Mucosa of rectum (tissue), 2 donors: ENCODE results near the gene BANK1.

Source experiments
- H3K27ac ChIP-seq, 2 donors: one replicate each; pipeline ENCODE4 v1.7.0; 2013; ENCODE audit warnings: inconsistent platforms in 2 of 2, low read depth in 2 of 2, low read length in 2 of 2
- H3K27me3 ChIP-seq, 2 donors: one replicate each; pipeline ENCODE4 v1.7.0; 2013; ENCODE audit warnings: low read length in 2 of 2; ENCODE audit not compliant: control insufficient read depth in 2 of 2, insufficient read depth in 2 of 2
- H3K36me3 ChIP-seq, 2 donors: one replicate each; pipeline ENCODE4 v1.7.0; 2013; ENCODE audit warnings: low read length in 2 of 2; ENCODE audit not compliant: control insufficient read depth in 2 of 2, insufficient read depth in 2 of 2
- H3K4me1 ChIP-seq, 2 donors: one replicate each; pipeline ENCODE4 v1.7.0; 2013; ENCODE audit warnings: low read length in 2 of 2, mild to moderate bottlenecking in 1 of 2; ENCODE audit not compliant: control insufficient read depth in 2 of 2, insufficient read depth in 2 of 2
- H3K4me3 ChIP-seq, 2 donors: one replicate each; pipeline ENCODE4 v1.7.0; 2013; ENCODE audit warnings: low read length in 2 of 2
- H3K9ac ChIP-seq, 2 donors: one replicate each; pipeline ENCODE4 v1.7.0; 2013; ENCODE audit warnings: low read length in 2 of 2, low read depth in 1 of 2, mild to moderate bottlenecking in 1 of 2
- H3K9me3 ChIP-seq, 2 donors: one replicate each; pipeline ENCODE4 v1.7.0; 2013; ENCODE audit warnings: low read length in 2 of 2; ENCODE audit not compliant: control insufficient read depth in 2 of 2
- donor health status: healthy.
- donor health status: Normal muscosa, but diverticular disease.

BANK1 gene

GRCh38 chr4:101914761-101915160, 124.2 kb downstream of the BANK1 start:
- Histone ChIP-seq H3K27ac (no peak overlapping the region), H3K4me1 (no peaks in the 10 kb centered on the region), H3K4me3 (no peak overlapping the region), H3K27me3 (no peaks in the 10 kb centered on the region), H3K9me3 (no peaks in the 10 kb centered on the region), H3K9ac (no peak overlapping the region), H3K36me3 (no peaks in the 10 kb centered on the region)

DNA sequence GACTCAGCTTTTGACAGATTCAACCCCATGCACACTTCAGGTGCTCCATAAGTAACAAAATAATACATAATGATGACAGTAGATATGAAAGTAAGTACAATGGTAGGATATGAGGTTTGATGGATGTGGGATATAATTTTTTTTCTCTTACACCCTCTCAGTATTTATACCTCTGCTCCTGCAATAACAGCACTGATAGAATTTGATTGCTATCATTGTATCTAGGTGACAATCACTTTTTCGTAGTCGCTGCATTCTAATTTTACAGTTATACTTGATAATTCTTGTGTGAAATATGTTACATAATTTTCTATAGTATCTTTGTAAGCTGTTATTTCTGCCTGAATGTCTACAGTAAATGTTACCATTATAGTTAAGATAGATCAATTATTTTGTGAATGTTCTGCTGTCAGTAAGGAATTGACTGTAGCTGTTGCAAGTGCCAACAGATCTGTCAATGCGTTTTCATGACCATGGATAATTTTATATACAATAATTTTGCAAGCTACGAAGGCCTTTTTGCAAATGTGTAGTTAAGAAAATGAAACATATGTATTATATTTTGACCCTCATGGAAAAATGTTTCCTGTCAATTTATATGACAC, 128.9 kb downstream of the BANK1 start:
- H3K9me3 ChIP-seq = no peaks in the 10 kb centered on the region

DNA sequence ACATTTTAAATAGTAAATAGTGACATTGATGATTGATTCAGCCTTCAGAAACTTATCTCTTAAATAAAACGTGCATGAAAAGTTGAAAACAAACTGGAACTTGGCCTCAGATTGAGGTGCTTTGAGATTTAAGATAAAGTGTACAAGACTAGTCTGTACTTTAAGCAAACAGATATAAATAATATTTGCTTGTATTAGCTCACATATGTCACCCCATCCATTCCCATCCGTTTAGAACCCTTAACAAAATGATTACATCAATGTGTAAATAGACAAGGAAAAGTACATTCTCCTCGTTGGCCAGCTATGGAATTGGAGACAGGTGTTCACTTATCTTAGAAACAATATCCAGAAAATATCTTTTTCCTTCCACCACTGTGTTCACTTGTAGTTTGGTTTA, 130.8 kb downstream of the BANK1 start:
- Histone ChIP-seq H3K9ac (no peak overlapping the region), H3K27me3 (no peaks in the 10 kb centered on the region), H3K27ac (no peak overlapping the region), H3K36me3 (no peaks in the 10 kb centered on the region), H3K4me1 (no peaks in the 10 kb centered on the region), H3K9me3 (no peaks in the 10 kb centered on the region), H3K4me3 (no peak overlapping the region)

More for the DNA sequence above, 128.9 kb downstream of the BANK1 start:
- Histone ChIP-seq H3K9ac (no peak overlapping the region), H3K4me1 (no peaks in the 10 kb centered on the region), H3K36me3 (no peaks in the 10 kb centered on the region), H3K27me3 (no peaks in the 10 kb centered on the region), H3K27ac (no peak overlapping the region), H3K4me3 (no peak overlapping the region)

GRCh38 chr4:101931619-101932018, 141.1 kb downstream of the BANK1 start:
- Histone ChIP-seq H3K4me3 (no peak overlapping the region), H3K27me3 (no peaks in the 10 kb centered on the region), H3K9me3 (no peaks in the 10 kb centered on the region), H3K27ac (no peak overlapping the region), H3K36me3 (no peaks in the 10 kb centered on the region), H3K9ac (no peak overlapping the region), H3K4me1 (no peaks in the 10 kb centered on the region)

GRCh38 chr4:101933855-101934254, 143.3 kb downstream of the BANK1 start:
- Histone ChIP-seq H3K4me3 (no peak overlapping the region), H3K36me3 (no peaks in the 10 kb centered on the region), H3K9me3 (no peaks in the 10 kb centered on the region), H3K27me3 (no peaks in the 10 kb centered on the region), H3K27ac (no peak overlapping the region), H3K9ac (no peak overlapping the region), H3K4me1 (no peaks in the 10 kb centered on the region)

GRCh38 chr4:101938836-101939235, 148.3 kb downstream of the BANK1 start:
- Histone ChIP-seq H3K9ac (no peak overlapping the region), H3K4me3 (no peak overlapping the region), H3K36me3 (no peaks in the 10 kb centered on the region), H3K27ac (no peak overlapping the region), H3K4me1 (no peaks in the 10 kb centered on the region), H3K9me3 (no peaks in the 10 kb centered on the region), H3K27me3 (no peaks in the 10 kb centered on the region)

- no peaks in the 10 kb centered on the region for H3K27me3 ChIP-seq
- no peaks in the 10 kb centered on the region for H3K4me1 ChIP-seq
- H3K4me3 ChIP-seq = no peak overlapping the region
- H3K9ac ChIP-seq = no peak overlapping the region
- no peak overlapping the region for H3K27ac ChIP-seq
- no peaks in the 10 kb centered on the region for H3K36me3 ChIP-seq
- no peaks in the 10 kb centered on the region for H3K9me3 ChIP-seq
Observed at GRCh38 chr4:101941816-101942358, 151.4 kb downstream of the BANK1 start.

- Histone ChIP-seq H3K9me3 (no peaks in the 10 kb centered on the region), H3K27me3 (no peaks in the 10 kb centered on the region), H3K4me3 (no peak overlapping the region), H3K36me3 (no peaks in the 10 kb centered on the region), H3K9ac (no peak overlapping the region), H3K4me1 (no peaks in the 10 kb centered on the region), H3K27ac (no peak overlapping the region)
Observed at GRCh38 chr4:101942891-101943290, 152.4 kb downstream of the BANK1 start.

GRCh38 chr4:101944649-101945048, 154.1 kb downstream of the BANK1 start:
- Histone ChIP-seq H3K27me3 (no peaks in the 10 kb centered on the region), H3K4me1 (no peaks in the 10 kb centered on the region), H3K4me3 (no peak overlapping the region), H3K27ac (no peak overlapping the region), H3K9ac (no peak overlapping the region), H3K9me3 (no peaks in the 10 kb centered on the region), H3K36me3 (no peaks in the 10 kb centered on the region)

DNA sequence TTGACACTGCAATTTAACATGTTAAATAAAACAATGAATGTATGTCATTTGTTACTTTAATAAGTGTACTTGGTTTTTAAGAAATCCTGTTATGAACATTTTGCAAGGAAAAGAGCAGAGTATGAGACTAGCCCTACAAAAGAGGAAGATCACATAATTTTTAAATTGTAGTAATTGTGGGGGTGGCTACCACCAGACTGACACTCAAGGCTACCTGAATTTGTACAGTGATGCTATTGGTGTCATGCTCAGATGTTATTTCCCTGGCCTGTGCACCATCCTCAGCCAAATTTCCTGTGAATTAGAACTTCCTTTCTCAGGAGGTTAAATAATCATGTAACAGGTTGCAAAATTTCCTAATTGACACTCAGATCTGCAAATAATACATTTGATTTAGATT, 157.5 kb downstream of the BANK1 start:
- no peaks in the 10 kb centered on the region for H3K36me3 ChIP-seq
- H3K4me1 ChIP-seq = no peaks in the 10 kb centered on the region
- H3K27me3 ChIP-seq = no peaks in the 10 kb centered on the region
- no peaks in the 10 kb centered on the region for H3K9me3 ChIP-seq
- H3K27ac ChIP-seq = no peak overlapping the region
- no peak overlapping the region for H3K9ac ChIP-seq
- no peak overlapping the region for H3K4me3 ChIP-seq
